Panc1 (cell line): ENCODE data around the gene RPP25L. TPM values are rescaled to one million over a fixed set of nuclear protein-coding genes. Genes with fewer than 3 reads are reported as not detected.

Source experiments
- ATAC-seq: fragments of 200-7000 bp; cut with Tn5 transposase; 2 replicates; pipeline ENCODE4 v1.9.1; 2020; ENCODE audit warnings: mild to moderate bottlenecking, moderate library complexity
- BruUV-seq: library from RNA; stranded (reverse); fragments of 400-500 nt; replicated peaks from 2 replicates; lab custom pipeline; 2021; lab: Mats Ljungman, UMichigan
- CTCF ChIA-PET: fragments of 300-600 bp; sonication (Branson Sonifier 250); formaldehyde crosslinking; loops from one replicate; lab custom pipeline; 2022; ENCODE audit warnings: antibody characterized with exemption; lab: Charles Lee
- POLR2A ChIA-PET: fragments of 300-600 bp; sonication (Branson Sonifier 250); formaldehyde crosslinking; loops from one replicate; lab custom pipeline; 2022; ENCODE audit warnings: antibody characterized with exemption; lab: Charles Lee
- DNase-seq: peaks from one replicate; pipeline ENCODE4 v3.0.0-alpha.2; 2010; ENCODE audit warnings: low read depth, low spot score
- H3K27ac ChIP-seq: 2 replicates; pipeline ENCODE4 v1.5.1; 2011; ENCODE audit warnings: mild to moderate bottlenecking, low read length, inconsistent platforms
- H3K27me3 ChIP-seq: fragments of 200-500 bp; sonication (Bioruptor generic); 2 replicates; pipeline ENCODE4 v1.6.0; 2014; ENCODE audit warnings: low read length, inconsistent platforms; ENCODE audit not compliant: control insufficient read depth, insufficient read depth
- H3K36me3 ChIP-seq: fragments of 200-500 bp; sonication (Bioruptor generic); 2 replicates; pipeline ENCODE4 v1.5.1; 2014; ENCODE audit warnings: inconsistent platforms, mild to moderate bottlenecking, low read length, moderate library complexity; ENCODE audit not compliant: control insufficient read depth, insufficient read depth
- H3K4me1 ChIP-seq: 2 replicates; pipeline ENCODE4 v1.5.1; 2011; ENCODE audit warnings: inconsistent platforms, mild to moderate bottlenecking, low read length, moderate library complexity; ENCODE audit not compliant: control insufficient read depth, insufficient read depth
- H3K4me3 ChIP-seq, 2 experiments: 2 replicates each; pipeline ENCODE4 v1.5.1; 2011 to 2012; ENCODE audit warnings: low read depth in 2 of 2, low read length in 2 of 2, mild to moderate bottlenecking in 2 of 2, inconsistent platforms in 1 of 2, moderate library complexity in 1 of 2
- H3K9me3 ChIP-seq: fragments of 200-500 bp; sonication (Bioruptor generic); 2 replicates; pipeline ENCODE4 v1.5.1; 2014; ENCODE audit warnings: low read depth, mild to moderate bottlenecking, inconsistent platforms, low read length, moderate library complexity; ENCODE audit not compliant: control insufficient read depth, insufficient read depth
- POLR2AphosphoS5 ChIP-seq: IDR thresholded peaks from 2 replicates; pipeline ENCODE4 v1.6.1; 2012; ENCODE audit warnings: mild to moderate bottlenecking, low read depth, low read length, moderate library complexity
- SIN3A ChIP-seq: IDR thresholded peaks from 2 replicates; pipeline ENCODE4 v1.6.1; 2012; ENCODE audit warnings: low read depth, mild to moderate bottlenecking, low read length, moderate library complexity, borderline replicate concordance; ENCODE audit not compliant: insufficient read depth
- TCF7L2 ChIP-seq: IDR thresholded peaks from 2 replicates; pipeline ENCODE4 v1.6.1; 2011; ENCODE audit warnings: mild to moderate bottlenecking, low read depth, low read length, inconsistent platforms
- in situ Hi-C: cut with HindIII; loops from 2 replicates; pipeline ENCODE4 v1.10.0; 2016; ENCODE audit warnings: low sequenced_read_pairs, low pct_unique_long_range_greater_than_20kb
- intact Hi-C: fragments of 100-400 bp; cut with micrococcal nuclease; formaldehyde crosslinking; loops from one replicate; pipeline ENCODE4 v1.10.0; 2022; ENCODE audit not compliant: unreplicated experiment
- total RNA-seq: library from RNA; stranded (reverse); gene quantifications from one replicate; pipeline ENCODE4 v1.2.1, GENCODE V29; 2021; ENCODE audit not compliant: unreplicated experiment
- TF ChIP-seq, protein P1 (sequence below): fragments of 450-650 bp; IDR thresholded peaks from 2 replicates; pipeline ENCODE4 v1.5.1; 2017; ENCODE audit warnings: mild to moderate bottlenecking
- TF ChIP-seq, protein P2 (sequence below), 2 experiments: IDR thresholded peaks; 2 replicates each; pipeline ENCODE4 v1.6.1; 2011 to 2012; ENCODE audit warnings: low read depth in 2 of 2, control low read depth in 1 of 2, low read length in 1 of 2, mild to moderate bottlenecking in 1 of 2, moderate library complexity in 1 of 2; ENCODE audit not compliant: insufficient read depth in 1 of 2

RPP25L gene
- total RNA-seq, 1 experiment from 2014 or later: 30.4 TPM

DNA sequence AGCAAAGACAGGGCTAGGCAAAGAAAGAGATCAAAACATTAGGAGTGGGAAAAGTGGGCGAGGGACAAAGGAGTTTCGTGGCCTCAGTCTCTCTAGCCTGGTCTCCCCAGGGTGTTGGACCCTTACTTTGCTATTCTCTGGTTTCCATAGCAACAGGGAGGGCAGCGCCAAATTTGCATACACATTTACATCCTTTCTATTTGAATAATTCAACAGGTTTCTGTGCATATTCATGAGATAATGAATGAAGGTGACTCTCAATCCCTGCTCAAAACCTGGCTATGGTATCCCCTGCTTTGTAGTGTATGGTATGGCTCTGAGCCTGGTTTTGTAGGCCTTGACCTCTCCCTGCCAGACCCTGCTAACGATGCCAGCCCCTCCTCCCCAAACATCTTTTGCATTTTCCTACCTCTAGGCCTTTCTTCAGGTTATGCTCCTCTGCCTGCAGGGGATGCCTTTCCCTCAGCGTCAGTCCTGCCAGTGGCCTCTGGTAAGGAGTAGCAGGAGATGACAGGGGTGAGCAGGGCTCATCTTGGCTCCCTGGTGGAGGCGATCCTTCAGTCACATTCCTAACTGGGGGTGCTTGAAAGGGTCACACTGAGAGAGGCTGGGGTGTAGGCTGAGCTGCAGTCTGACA is 9.8 kb downstream of the RPP25L start:
- intact Hi-C loops: no loop called here
- BruUV-seq: no TSS peak
- POLR2A ChIA-PET: no interaction called here

DNA sequence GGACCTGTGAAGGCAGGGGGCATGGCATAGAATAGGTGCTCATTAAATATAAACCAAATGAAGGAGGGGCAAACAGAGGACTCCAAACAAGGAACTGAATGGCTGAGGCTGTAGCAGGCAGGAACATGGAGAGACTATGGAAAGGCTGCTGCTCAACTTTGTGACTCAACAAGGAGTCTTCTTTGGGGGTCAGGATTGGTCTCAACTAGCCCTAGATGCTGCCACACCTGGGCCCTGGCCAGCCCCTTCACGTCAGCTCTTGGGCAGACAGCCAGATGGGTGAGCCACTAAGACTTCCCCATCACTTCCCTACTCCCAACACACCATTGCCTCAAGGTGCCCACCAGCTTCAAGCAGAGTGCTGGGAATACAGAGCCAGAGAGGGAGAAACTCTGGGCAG is 11.0 kb downstream of the RPP25L start:
- Histone ChIP-seq H3K4me3 (no peak overlapping the region), H3K36me3 (no peaks in the 10 kb centered on the region), H3K4me1 (no peaks in the 10 kb centered on the region), H3K27me3 (no peaks in the 10 kb centered on the region), H3K9me3 (no peaks in the 10 kb centered on the region), H3K27ac (no peak overlapping the region)
- intact Hi-C loops: no loop called here
- in situ Hi-C loops: no loop called here
- DNase-seq: no peak
- BruUV-seq: no TSS peak
- TF ChIP-seq, protein P1, sequence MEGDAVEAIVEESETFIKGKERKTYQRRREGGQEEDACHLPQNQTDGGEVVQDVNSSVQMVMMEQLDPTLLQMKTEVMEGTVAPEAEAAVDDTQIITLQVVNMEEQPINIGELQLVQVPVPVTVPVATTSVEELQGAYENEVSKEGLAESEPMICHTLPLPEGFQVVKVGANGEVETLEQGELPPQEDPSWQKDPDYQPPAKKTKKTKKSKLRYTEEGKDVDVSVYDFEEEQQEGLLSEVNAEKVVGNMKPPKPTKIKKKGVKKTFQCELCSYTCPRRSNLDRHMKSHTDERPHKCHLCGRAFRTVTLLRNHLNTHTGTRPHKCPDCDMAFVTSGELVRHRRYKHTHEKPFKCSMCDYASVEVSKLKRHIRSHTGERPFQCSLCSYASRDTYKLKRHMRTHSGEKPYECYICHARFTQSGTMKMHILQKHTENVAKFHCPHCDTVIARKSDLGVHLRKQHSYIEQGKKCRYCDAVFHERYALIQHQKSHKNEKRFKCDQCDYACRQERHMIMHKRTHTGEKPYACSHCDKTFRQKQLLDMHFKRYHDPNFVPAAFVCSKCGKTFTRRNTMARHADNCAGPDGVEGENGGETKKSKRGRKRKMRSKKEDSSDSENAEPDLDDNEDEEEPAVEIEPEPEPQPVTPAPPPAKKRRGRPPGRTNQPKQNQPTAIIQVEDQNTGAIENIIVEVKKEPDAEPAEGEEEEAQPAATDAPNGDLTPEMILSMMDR: no peak
- TF ChIP-seq POLR2AphosphoS5: no peak
- no peak for TF ChIP-seq TCF7L2
- no peak for TF ChIP-seq SIN3A
- TF ChIP-seq, protein P2, sequence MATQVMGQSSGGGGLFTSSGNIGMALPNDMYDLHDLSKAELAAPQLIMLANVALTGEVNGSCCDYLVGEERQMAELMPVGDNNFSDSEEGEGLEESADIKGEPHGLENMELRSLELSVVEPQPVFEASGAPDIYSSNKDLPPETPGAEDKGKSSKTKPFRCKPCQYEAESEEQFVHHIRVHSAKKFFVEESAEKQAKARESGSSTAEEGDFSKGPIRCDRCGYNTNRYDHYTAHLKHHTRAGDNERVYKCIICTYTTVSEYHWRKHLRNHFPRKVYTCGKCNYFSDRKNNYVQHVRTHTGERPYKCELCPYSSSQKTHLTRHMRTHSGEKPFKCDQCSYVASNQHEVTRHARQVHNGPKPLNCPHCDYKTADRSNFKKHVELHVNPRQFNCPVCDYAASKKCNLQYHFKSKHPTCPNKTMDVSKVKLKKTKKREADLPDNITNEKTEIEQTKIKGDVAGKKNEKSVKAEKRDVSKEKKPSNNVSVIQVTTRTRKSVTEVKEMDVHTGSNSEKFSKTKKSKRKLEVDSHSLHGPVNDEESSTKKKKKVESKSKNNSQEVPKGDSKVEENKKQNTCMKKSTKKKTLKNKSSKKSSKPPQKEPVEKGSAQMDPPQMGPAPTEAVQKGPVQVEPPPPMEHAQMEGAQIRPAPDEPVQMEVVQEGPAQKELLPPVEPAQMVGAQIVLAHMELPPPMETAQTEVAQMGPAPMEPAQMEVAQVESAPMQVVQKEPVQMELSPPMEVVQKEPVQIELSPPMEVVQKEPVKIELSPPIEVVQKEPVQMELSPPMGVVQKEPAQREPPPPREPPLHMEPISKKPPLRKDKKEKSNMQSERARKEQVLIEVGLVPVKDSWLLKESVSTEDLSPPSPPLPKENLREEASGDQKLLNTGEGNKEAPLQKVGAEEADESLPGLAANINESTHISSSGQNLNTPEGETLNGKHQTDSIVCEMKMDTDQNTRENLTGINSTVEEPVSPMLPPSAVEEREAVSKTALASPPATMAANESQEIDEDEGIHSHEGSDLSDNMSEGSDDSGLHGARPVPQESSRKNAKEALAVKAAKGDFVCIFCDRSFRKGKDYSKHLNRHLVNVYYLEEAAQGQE (IDR thresholded peaks at IDR 0.05; ENCODE audit: insufficient read depth in 1 of 2, low read depth in 2 of 2, low read length in 1 of 2): no peak
- ChIA-PET POLR2A (interaction anchor here (0.6 kb wide), 1 partner anchor 21 kb away, joined by 3 read pairs; no protein-coding TSS in a partner anchor), CTCF (no interaction called here)
- ATAC-seq: no peak

More for the DNA sequence above, 9.8 kb downstream of the RPP25L start:
- no peak for DNase-seq
- no peaks in the 10 kb centered on the region for H3K36me3 ChIP-seq
- TF ChIP-seq, protein P2 (IDR thresholded peaks at IDR 0.05; ENCODE audit: insufficient read depth in 1 of 2, low read depth in 2 of 2, low read length in 1 of 2): no peak
- TF ChIP-seq, protein P1: no peak
- TF ChIP-seq SIN3A (no peak), TCF7L2 (no peak), POLR2AphosphoS5 (no peak)
- no peak overlapping the region for H3K27ac ChIP-seq
- H3K4me3 ChIP-seq: no peak overlapping the region
- no peak for ATAC-seq
- CTCF ChIA-PET: interaction anchor here (1.4 to 2.2 kb wide), 5 partner anchors 10 to 222 kb away, joined by 5 to 12 read pairs (median 9); no protein-coding TSS in a partner anchor
- no peaks in the 10 kb centered on the region for H3K27me3 ChIP-seq
- in situ Hi-C loops: no loop called here
- H3K9me3 ChIP-seq: no peaks in the 10 kb centered on the region
- H3K4me1 ChIP-seq: no peaks in the 10 kb centered on the region
